Esophagus muscularis mucosa (tissue), 4 donors: ENCODE results near the gene MEF2D.

Source experiments
- CTCF ChIP-seq, 3 experiments: fragments of 200-600 bp in 2 of 3; fragments of 450-650 bp in 1 of 3; sonication (generic) in 2 of 3; IDR thresholded peaks; one replicate each; pipeline ENCODE4 v1.5.1; 2017 to 2019; ENCODE audit warnings: antibody characterized with exemption in 3 of 3, mild to moderate bottlenecking in 2 of 3, moderate library complexity in 1 of 3
- EP300 ChIP-seq: sonication (generic); formaldehyde crosslinking; IDR thresholded peaks from one replicate; pipeline ENCODE4 v1.6.1; 2017; ENCODE audit warnings: antibody characterized with exemption
- POLR2AphosphoS5 ChIP-seq, 2 donors: sonication (generic); formaldehyde crosslinking; IDR thresholded peaks; one replicate each; pipeline ENCODE4 v1.6.1; 2017; ENCODE audit warnings: antibody characterized with exemption in 2 of 2

- TF ChIP-seq POLR2AphosphoS5 (IDR thresholded peaks at IDR 0.05): no peak
- TF ChIP-seq CTCF (IDR thresholded peaks at IDR 0.05): no peak
- no peak for TF ChIP-seq EP300
Observed at GRCh38 chr1:156471496-156472490, 28.8 kb downstream of the MEF2D start.
